ENCODE data around the gene PCYT2. TPM values are rescaled to one million over a fixed set of nuclear protein-coding genes. Genes with fewer than 3 reads are reported as not detected.

The PCYT2 gene
- total and polyA plus RNA-seq, 9 of the 15 experiments (the other 6 are each of a cell fraction or from before 2014, with no cell fraction given), result 0.92 to 134 (median 82.5) TPM

GRCh38 chr17:81870981-81871386, 40.2 kb downstream of the PCYT2 start, which contains the start of gene ARHGDIA (continued):
- TF ChIP-seq NFYB (IDR thresholded peaks at IDR 0.05; ENCODE audit: extremely low read depth, insufficient read length), result no peak
- no peak for TF ChIP-seq MEIS2 (IDR thresholded peaks at IDR 0.05; ENCODE audit: partially characterized antibody)
- TF ChIP-seq ZNF75A (CRISPR knock-in tag; IDR thresholded peaks at IDR 0.05), result no peak
- peak; percentile 71 for TF ChIP-seq POLR2G (IDR thresholded peaks at IDR 0.05; ENCODE audit: low read depth, low read length)
- TF ChIP-seq MXD1 (CRISPR knock-in tag; IDR thresholded peaks at IDR 0.05; ENCODE audit: borderline replicate concordance, poor library complexity, severe bottlenecking), result no peak
- TF ChIP-seq SP2 (IDR thresholded peaks at IDR 0.05; ENCODE audit: extremely low read depth, low read depth, low read length, poor library complexity, severe bottlenecking), result no peak
- peak; percentile 97; the same call in 1 of the 2 replicates for TF ChIP-seq ELF1 (tag; IDR thresholded peaks at IDR 0.05)
- no peak for TF ChIP-seq PTBP1 (IDR thresholded peaks at IDR 0.05; ENCODE audit: low read depth, low read length)
- TF ChIP-seq RERE (CRISPR knock-in tag; IDR thresholded peaks at IDR 0.05; ENCODE audit: borderline replicate concordance), result no peak
- TF ChIP-seq HMGN3 (IDR thresholded peaks at IDR 0.05; ENCODE audit: borderline replicate concordance, extremely low read depth, insufficient read length, low read depth, low read length), result no peak
- TF ChIP-seq GABPA (tag; conservative IDR thresholded peaks at IDR 0.05; ENCODE audit: low read depth), result peak; percentile 93; the same call in 1 of the 2 replicates
- TF ChIP-seq OTX1 (CRISPR knock-in tag; IDR thresholded peaks at IDR 0.05), result no peak
- no peak for TF ChIP-seq SNAPC5 (CRISPR knock-in tag; IDR thresholded peaks at IDR 0.05)
- TF ChIP-seq MLX (CRISPR knock-in tag; conservative IDR thresholded peaks at IDR 0.05), result no peak
- TF ChIP-seq ZEB2 (IDR thresholded peaks at IDR 0.05), result no peak
- TF ChIP-seq ZNF586 (CRISPR knock-in tag; conservative IDR thresholded peaks at IDR 0.05), result no peak
- TF ChIP-seq ASH1L (IDR thresholded peaks at IDR 0.05; ENCODE audit: borderline replicate concordance, low read depth, partially characterized antibody), result no peak
- TF ChIP-seq NKRF (IDR thresholded peaks at IDR 0.05; ENCODE audit: borderline replicate concordance), result no peak
